DND-41 (cell line): ENCODE measurements around the gene HMGXB3.

ENCODE experiments used
- ATAC-seq: fragments of 200-7000 bp; cut with Tn5 transposase; 3 replicates; pipeline ENCODE4 v1.9.1; 2021; ENCODE audit warnings: low read depth; ENCODE audit not compliant: insufficient read depth
- DNase-seq: peaks from one replicate; pipeline ENCODE4 v3.0.0-alpha.2; 2020
- H2AFZ ChIP-seq: 2 replicates; pipeline ENCODE4 v1.6.0; 2012; ENCODE audit warnings: low read depth, low read length
- H3K27ac ChIP-seq: 2 replicates; pipeline ENCODE4 v1.5.1; 2012; ENCODE audit warnings: low read length, inconsistent platforms
- H3K27me3 ChIP-seq: fragments of 200-600 bp; sonication (generic); 2 replicates; pipeline ENCODE4 v1.6.0; 2012; ENCODE audit warnings: low read length, mild to moderate bottlenecking, inconsistent platforms; ENCODE audit not compliant: insufficient read depth, poor library complexity
- H3K36me3 ChIP-seq: 2 replicates; pipeline ENCODE4 v1.5.1; 2012; ENCODE audit warnings: low read length, inconsistent platforms; ENCODE audit not compliant: insufficient read depth
- H3K4me1 ChIP-seq: 2 replicates; pipeline ENCODE4 v1.5.1; 2012; ENCODE audit warnings: mild to moderate bottlenecking, low read length; ENCODE audit not compliant: insufficient read depth
- H3K4me2 ChIP-seq: 2 replicates; pipeline ENCODE4 v1.6.0; 2012; ENCODE audit warnings: mild to moderate bottlenecking, moderate library complexity, low read length, inconsistent platforms; ENCODE audit not compliant: insufficient read depth
- H3K4me3 ChIP-seq, 2 experiments: fragments of 200-600 bp in 1 of 2; shearing (Covaris generic) in 1 of 2; 2 replicates each; pipeline ENCODE4 v1.5.1; 2012 to 2016; ENCODE audit warnings: inconsistent platforms in 2 of 2, low read length in 2 of 2, mild to moderate bottlenecking in 2 of 2, low read depth in 1 of 2, moderate library complexity in 1 of 2
- H3K79me2 ChIP-seq: 2 replicates; pipeline ENCODE4 v1.6.0; 2012; ENCODE audit warnings: low read length, inconsistent platforms; ENCODE audit not compliant: insufficient read depth
- H3K9ac ChIP-seq: 2 replicates; pipeline ENCODE4 v1.6.0; 2012; ENCODE audit warnings: low read depth, mild to moderate bottlenecking, inconsistent platforms, low read length, moderate library complexity
- H3K9me3 ChIP-seq: 2 replicates; pipeline ENCODE4 v1.5.1; 2012; ENCODE audit warnings: low read length, moderate library complexity, mild to moderate bottlenecking, inconsistent platforms; ENCODE audit not compliant: insufficient read depth, severe bottlenecking
- H4K20me1 ChIP-seq: 2 replicates; pipeline ENCODE4 v1.6.0; 2012; ENCODE audit warnings: low read length; ENCODE audit not compliant: insufficient read depth
- CTCF ChIP-seq: IDR thresholded peaks from 2 replicates; pipeline ENCODE4 v1.5.1; 2012; ENCODE audit warnings: borderline replicate concordance, low read length, moderate library complexity, mild to moderate bottlenecking; ENCODE audit not compliant: poor library complexity, severe bottlenecking; ENCODE audit errors: extremely low read depth
- EZH2 ChIP-seq: IDR thresholded peaks from 3 replicates; pipeline ENCODE4 v1.6.1; 2012; ENCODE audit warnings: borderline replicate concordance, low read depth, mild to moderate bottlenecking, moderate library complexity, low read length, inconsistent platforms; ENCODE audit not compliant: severe bottlenecking

HMGXB3 gene

GRCh38 chr5:150070821-150071220 is 70.3 kb downstream of the HMGXB3 start:
- no peak for DNase-seq
- H3K36me3 ChIP-seq, result no peaks in the 10 kb centered on the region

GRCh38 chr5:150073086-150073625 is 72.6 kb downstream of the HMGXB3 start:
- peaks cover 7% of the 10 kb centered on the region for H3K27me3 ChIP-seq
- no peak overlapping the region for H2AFZ ChIP-seq
- DNase-seq (no peak), ATAC-seq (no peak)
- no peaks in the 10 kb centered on the region for H4K20me1 ChIP-seq
- H3K4me3 ChIP-seq, result no peak overlapping the region
- no peak overlapping the region for H3K4me2 ChIP-seq
- H3K79me2 ChIP-seq, result no peaks in the 10 kb centered on the region
- H3K27ac ChIP-seq, result no peak overlapping the region
- H3K4me1 ChIP-seq, result no peaks in the 10 kb centered on the region
- no peaks in the 10 kb centered on the region for H3K36me3 ChIP-seq
- TF ChIP-seq CTCF, result no peak
- no peak for TF ChIP-seq EZH2
- H3K9me3 ChIP-seq, result no peaks in the 10 kb centered on the region
- no peak overlapping the region for H3K9ac ChIP-seq

More at GRCh38 chr5:150070821-150071220, 70.3 kb downstream of the HMGXB3 start:
- H3K27ac ChIP-seq, result no peak overlapping the region
- no peak for TF ChIP-seq EZH2
- TF ChIP-seq CTCF, result no peak
- H3K9ac ChIP-seq, result no peak overlapping the region
- no peak overlapping the region for H3K4me2 ChIP-seq
- no peaks in the 10 kb centered on the region for H3K79me2 ChIP-seq
- ATAC-seq, result no peak
- H3K4me3 ChIP-seq, result no peak overlapping the region
- H4K20me1 ChIP-seq, result no peaks in the 10 kb centered on the region
- H2AFZ ChIP-seq, result no peak overlapping the region
- no peaks in the 10 kb centered on the region for H3K27me3 ChIP-seq
- H3K9me3 ChIP-seq, result no peaks in the 10 kb centered on the region
- H3K4me1 ChIP-seq, result no peaks in the 10 kb centered on the region

- Histone ChIP-seq H3K4me1 (no peaks in the 10 kb centered on the region), H3K79me2 (no peaks in the 10 kb centered on the region), H3K36me3 (no peaks in the 10 kb centered on the region), H3K27me3 (peaks cover 7% of the 10 kb centered on the region), H3K4me3 (no peak overlapping the region), H3K4me2 (no peak overlapping the region), H2AFZ (no peak overlapping the region), H4K20me1 (no peaks in the 10 kb centered on the region), H3K27ac (no peak overlapping the region), H3K9ac (no peak overlapping the region), H3K9me3 (no peaks in the 10 kb centered on the region)
- TF ChIP-seq CTCF (no peak), EZH2 (no peak)
- ATAC-seq (no peak), DNase-seq (no peak)
Observed at GRCh38 chr5:150073677-150074076, 73.1 kb downstream of the HMGXB3 start.
